GM19395 (cell line): ENCODE measurements around the gene CDK5R2.

Experiments used
- ATAC-seq: cut with Tn5 transposase; IDR thresholded peaks from one replicate; pipeline ENCODE4 v1.9.1; 2021; ENCODE audit warnings: mild to moderate bottlenecking, moderate library complexity; ENCODE audit not compliant: unreplicated experiment

CDK5R2 gene

DNA sequence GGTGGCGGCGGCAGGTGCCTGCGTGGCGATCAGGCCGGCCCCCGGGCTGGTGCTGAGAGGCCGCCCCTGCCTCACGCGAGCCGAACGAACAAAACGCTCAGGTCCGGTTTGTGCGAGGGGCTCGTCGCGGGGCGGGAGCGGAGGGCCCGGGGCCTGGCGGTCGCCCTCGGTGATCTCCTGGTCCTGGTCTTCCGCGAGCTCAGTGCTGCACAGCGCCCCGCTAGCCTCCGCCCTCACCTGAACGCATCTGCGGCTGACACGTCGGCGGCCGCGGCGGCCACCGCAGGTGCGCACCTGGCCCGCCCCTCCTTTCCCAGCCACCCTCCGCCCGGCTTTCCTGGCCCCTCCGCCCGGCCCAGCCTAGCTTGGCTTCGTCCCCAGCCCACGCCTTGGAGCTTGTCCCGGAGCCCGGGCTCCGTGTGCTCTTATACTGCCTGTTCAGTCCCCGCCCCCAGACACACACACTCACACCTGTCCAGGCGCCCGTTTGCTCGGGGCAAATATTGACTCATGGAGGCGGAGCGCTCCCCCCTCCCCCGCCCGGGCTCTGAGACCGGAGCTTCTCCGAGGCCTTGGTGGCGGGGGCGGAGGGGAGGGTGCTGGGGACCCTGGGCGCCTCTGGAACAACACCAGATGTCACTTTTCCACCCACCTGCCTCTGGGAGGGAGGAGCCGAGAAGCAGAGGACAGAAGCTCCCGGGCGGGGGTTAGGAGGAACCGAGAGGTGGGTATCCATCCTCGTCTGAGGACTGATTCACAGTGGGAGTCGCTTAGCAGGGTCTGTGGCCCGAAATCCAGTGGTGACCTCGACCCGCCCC, 42.3 kb downstream of the CDK5R2 start:
- no peak for ATAC-seq

DNA sequence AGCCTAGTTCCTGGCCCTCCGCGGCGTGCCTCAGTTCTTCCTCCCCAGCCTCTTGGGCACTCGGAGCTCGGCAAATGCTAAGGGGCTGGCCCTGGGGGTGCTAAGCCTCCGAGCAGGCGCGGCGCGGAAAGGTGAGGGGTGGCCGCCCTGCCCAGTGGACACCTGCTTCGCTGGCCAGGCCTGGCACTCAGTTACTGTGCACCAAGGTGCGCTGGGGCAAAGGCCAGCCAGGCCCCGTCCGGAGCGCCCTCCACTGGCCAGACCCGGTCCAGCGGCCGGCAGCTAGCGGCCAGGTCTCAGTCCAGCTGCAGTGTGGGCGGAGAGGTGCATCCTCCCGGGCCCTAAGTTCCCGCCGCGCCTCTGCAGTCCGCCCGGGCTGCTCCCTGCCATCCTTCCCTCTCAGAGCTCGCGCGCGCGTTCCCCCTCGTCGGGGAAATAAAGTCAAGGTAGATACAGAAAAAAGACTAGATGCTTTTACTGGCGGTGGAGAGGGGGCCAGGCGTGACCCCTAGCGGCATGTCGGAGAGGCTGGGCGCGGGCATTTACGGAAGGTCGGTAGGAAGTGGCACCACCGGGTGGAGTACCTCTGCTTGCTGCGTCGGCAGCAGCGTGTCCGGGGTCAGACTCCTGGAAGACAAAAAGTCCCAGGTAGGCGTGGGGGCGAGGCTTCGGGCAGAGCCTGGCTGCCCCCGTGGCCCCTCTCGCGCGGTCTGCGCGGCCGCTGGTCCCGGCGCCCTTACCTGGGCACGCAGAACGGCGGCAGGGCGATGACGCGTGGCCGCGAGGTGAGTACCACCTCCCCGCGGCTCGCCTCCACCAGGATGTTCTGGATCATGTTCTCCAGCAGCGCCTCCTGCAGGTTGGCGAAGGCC, 43.2 kb downstream of the CDK5R2 start:
- ATAC-seq, result no peak

DNA sequence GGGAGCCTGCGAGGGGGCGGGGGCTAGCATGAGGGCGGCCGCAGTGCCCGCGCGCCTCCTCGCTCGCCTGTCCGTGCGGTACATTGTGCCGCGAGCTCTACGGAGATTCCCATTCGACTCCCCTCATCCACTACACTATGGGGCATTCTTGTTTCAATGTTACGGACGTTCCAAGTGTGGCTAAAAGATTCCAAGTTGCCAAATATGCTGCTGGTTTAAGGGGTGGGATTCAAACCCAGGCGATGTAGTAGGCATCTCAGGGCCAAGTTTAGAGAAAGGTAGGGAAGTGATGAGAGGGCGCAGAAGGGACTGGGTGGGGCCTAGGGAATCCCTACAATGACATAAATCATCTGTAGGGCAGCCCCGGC, 43.8 kb downstream of the CDK5R2 start:
- ATAC-seq, result no peak

DNA sequence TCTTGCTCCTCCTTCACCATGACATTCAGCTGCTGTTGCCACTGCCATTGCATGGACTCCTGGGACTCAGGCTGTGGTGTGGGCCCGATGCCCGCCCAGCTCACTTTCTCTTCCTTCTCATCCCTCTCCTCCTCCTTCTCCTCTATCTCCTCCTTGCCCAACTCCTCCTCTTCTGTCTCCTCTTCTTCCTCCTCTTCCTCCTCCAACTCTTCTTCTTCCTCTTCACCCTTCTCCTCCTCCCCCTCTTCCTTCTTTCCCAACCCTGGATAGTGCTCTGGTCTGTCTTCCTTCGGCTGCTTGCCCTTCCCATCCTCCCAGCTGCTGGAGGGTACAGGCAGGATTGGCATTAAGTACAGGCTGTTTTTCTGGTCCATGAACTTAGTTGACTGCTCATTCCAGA, 44.5 kb downstream of the CDK5R2 start:
- no peak for ATAC-seq

DNA sequence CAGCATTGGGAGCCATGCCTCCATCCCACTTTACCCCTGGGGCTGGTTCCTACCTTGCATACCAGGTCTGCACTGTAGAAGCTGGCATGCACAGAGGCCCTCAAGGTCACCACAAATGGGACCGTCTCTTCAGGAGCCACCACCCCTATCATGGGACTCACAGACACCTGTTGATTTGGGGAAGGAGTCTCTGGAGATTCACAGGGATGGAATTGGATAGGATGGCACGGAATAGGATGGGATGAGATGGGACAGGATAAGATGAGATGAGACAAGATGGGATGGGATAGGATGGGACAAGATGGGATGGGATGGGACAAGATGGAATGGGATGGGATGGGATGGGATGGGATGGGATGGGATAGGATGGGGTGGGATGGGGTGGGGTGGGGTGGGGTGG, 49.8 kb downstream of the CDK5R2 start:
- ATAC-seq, result no peak

DNA sequence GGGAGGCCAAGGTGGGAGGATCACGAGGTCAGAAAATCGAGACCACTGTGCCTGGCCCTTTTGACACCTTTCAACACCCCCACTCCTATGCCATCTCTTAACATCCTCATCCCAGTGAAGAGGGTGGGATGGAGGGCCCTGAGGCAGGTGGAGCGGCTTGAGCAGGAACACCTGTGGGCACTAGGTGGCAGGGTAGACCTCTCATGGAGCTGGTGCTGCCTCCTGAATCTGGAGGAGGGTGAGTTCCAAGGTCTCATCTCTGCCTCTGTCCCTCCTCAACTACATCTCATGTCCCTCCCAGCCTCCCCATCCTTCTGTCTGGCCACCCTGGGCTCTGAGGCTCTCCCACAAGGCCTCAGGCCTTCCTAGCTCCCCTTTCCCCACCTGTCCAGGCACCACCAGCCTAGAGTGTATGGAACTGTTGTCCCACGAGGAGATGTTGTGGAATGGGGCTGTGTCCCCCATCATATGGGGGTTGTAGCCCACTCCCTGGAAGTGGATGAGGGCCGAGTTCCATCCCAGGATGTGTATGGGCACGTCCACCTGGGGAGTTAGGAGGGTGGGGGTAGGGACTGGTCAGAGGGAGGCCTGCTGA, 50.8 kb downstream of the CDK5R2 start:
- no peak for ATAC-seq

DNA sequence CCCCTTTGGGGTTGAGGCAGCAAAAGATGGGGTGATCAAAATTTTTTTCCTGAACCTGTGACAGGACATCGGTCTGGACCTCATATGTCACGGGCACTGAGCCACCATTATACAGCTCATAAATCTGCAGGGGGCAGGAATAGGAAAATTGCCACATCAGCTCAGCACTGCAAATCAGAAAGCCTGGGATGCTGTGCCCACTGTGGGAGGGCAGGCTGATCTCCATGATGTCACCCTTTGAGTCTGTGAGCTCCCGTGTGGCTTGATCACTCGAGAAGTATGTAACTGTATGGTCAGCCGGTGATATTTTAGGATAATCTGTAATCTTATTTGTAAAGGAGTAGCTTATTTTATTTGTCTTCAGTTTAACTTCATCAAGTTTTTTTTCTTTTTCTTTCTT, 51.4 kb downstream of the CDK5R2 start:
- no peak for ATAC-seq
